ENCODE results near the gene IL23R. TPM values are rescaled to one million over a fixed set of nuclear protein-coding genes. Genes with fewer than 3 reads are reported as not detected.

The IL23R gene
- polyA plus RNA-seq, 1 of the 3 experiments (the other 2 are of a cell fraction), result not detected

DNA sequence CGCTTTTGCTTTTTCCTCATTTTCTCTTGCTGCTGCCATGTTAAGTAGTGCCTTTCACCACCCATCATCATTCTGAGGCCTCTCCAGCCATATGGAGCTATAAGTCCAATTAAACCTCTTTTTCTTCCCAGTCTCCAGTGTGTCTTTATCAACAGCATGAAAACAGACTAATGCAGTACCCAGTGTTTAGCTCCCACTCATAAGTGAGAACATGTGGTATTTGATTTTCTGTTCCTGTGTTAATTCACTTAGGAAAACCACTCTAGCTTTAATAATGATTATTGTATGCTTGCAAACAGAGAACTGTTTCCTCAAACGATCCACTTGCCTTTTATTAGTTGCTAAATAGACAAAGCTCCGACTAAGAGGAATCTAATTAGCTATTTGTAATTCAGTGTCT is 43.3 kb downstream of the IL23R start (continued):
- TF ChIP-seq REST (IDR thresholded peaks at IDR 0.05; ENCODE audit: low read depth, low read length), result no peak
- TF ChIP-seq YY1 (IDR thresholded peaks at IDR 0.05; ENCODE audit: low read depth), result no peak

GRCh38 chr1:67211589-67212563 is 45.6 kb downstream of the IL23R start:
- H3K4me3 ChIP-seq (ENCODE audit: low read depth in 2 of 2, low read length in 1 of 2), result no peak overlapping the region; a peak in 1 of 4 replicates
- H3K27ac ChIP-seq (ENCODE audit: low read depth in 2 of 2, low read length in 1 of 2), result no peak overlapping the region
- H3K4me2 ChIP-seq, result no peak overlapping the region
- TF ChIP-seq, protein P1, sequence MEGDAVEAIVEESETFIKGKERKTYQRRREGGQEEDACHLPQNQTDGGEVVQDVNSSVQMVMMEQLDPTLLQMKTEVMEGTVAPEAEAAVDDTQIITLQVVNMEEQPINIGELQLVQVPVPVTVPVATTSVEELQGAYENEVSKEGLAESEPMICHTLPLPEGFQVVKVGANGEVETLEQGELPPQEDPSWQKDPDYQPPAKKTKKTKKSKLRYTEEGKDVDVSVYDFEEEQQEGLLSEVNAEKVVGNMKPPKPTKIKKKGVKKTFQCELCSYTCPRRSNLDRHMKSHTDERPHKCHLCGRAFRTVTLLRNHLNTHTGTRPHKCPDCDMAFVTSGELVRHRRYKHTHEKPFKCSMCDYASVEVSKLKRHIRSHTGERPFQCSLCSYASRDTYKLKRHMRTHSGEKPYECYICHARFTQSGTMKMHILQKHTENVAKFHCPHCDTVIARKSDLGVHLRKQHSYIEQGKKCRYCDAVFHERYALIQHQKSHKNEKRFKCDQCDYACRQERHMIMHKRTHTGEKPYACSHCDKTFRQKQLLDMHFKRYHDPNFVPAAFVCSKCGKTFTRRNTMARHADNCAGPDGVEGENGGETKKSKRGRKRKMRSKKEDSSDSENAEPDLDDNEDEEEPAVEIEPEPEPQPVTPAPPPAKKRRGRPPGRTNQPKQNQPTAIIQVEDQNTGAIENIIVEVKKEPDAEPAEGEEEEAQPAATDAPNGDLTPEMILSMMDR (IDR thresholded peaks at IDR 0.05), result peak; percentile 77
- TF ChIP-seq RAD21 (IDR thresholded peaks at IDR 0.05; ENCODE audit: low read length) (peak; percentile 58), NFIC (IDR thresholded peaks at IDR 0.05; ENCODE audit: borderline replicate concordance) (no peak), SMC3 (IDR thresholded peaks at IDR 0.05; ENCODE audit: low read depth, low read length) (peak; percentile 51)
- H3K9me3 ChIP-seq, result no peaks in the 10 kb centered on the region
- H3K36me3 ChIP-seq (replicated peaks in 1 of 2; ENCODE audit: control insufficient read depth in 1 of 2, insufficient read depth in 2 of 2, low read length in 1 of 2), result no peaks in the 10 kb centered on the region
- no peaks in the 10 kb centered on the region for H3K27me3 ChIP-seq (ENCODE audit: insufficient read depth)
- no peak for DNase-seq
- H3K79me2 ChIP-seq (ENCODE audit: insufficient read depth), result no peaks in the 10 kb centered on the region
- CTCF ChIA-PET, result interaction anchor here (0.8 to 9.4 kb wide), 25 partner anchors 9 to 518 kb away, joined by 3 to 85 read pairs (median 5); partner anchors contain the start of gene SLC35D1
- no peaks in the 10 kb centered on the region for H4K20me1 ChIP-seq (ENCODE audit: insufficient read depth)
- peaks cover 3% of the 10 kb centered on the region for H3F3A ChIP-seq (replicated peaks; ENCODE audit: insufficient read depth)
- no peak overlapping the region for H2AFZ ChIP-seq (ENCODE audit: low read depth)
- POLR2A ChIA-PET, result no interaction called here
- H3K4me1 ChIP-seq (ENCODE audit: control insufficient read depth in 1 of 2, insufficient read depth in 2 of 2, low read depth in 1 of 2, low read length in 1 of 2), result no peaks in the 10 kb centered on the region; a peak in 2 of 4 replicates
- no peaks in the 10 kb centered on the region for H3K9me2 ChIP-seq
- WGBS (ENCODE audit: low lambda C conversion rate), result 48% methylated on average over 4 of the region's 4 CpGs
- H3K9ac ChIP-seq, result no peak overlapping the region

DNA sequence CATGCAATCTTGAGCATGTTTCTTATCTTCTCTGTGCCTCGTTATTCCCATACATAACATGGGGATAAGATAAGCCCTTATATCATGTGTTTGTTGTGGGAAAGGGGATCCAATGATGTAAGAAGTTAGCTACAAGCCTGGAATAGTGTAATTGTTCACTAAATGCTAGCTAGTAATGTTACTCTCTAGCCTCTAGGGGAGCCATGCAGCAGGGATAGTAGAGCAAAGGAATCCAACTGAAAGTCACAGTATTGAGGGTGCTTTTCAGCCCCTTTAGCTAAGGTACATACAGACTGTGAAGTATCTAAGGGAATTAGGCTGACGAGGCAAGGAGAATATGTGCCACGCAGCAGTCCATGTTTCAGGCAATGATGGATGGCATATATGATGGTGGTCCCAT is 46.9 kb downstream of the IL23R start:
- Histone ChIP-seq H3K36me3 (replicated peaks in 1 of 2; ENCODE audit: control insufficient read depth in 1 of 2, insufficient read depth in 2 of 2, low read length in 1 of 2) (no peaks in the 10 kb centered on the region), H3K4me1 (ENCODE audit: control insufficient read depth in 1 of 2, insufficient read depth in 2 of 2, low read depth in 1 of 2, low read length in 1 of 2) (no peaks in the 10 kb centered on the region; a peak in 2 of 4 replicates), H3K9ac (no peak overlapping the region), H4K20me1 (ENCODE audit: insufficient read depth) (no peaks in the 10 kb centered on the region), H2AFZ (ENCODE audit: low read depth) (no peak overlapping the region), H3K9me3 (no peaks in the 10 kb centered on the region), H3K4me3 (ENCODE audit: low read depth in 2 of 2, low read length in 1 of 2) (no peak overlapping the region), H3K79me2 (ENCODE audit: insufficient read depth) (no peaks in the 10 kb centered on the region), H3K4me2 (no peak overlapping the region), H3F3A (replicated peaks; ENCODE audit: insufficient read depth) (peaks cover 3% of the 10 kb centered on the region), H3K9me2 (no peaks in the 10 kb centered on the region), H3K27me3 (ENCODE audit: insufficient read depth) (no peaks in the 10 kb centered on the region), H3K27ac (ENCODE audit: low read depth in 2 of 2, low read length in 1 of 2) (no peak overlapping the region)
- DNase-seq, result peak; percentile 28
- POLR2A ChIA-PET, result no interaction called here
- 56% methylated on average over 3 of the region's 3 CpGs for WGBS (ENCODE audit: low lambda C conversion rate)
- CTCF ChIA-PET, result interaction anchor here (0.6 to 9.4 kb wide), 32 partner anchors 8 to 1350 kb away, joined by 3 to 85 read pairs (median 4); no protein-coding TSS in a partner anchor
- TF ChIP-seq, protein P1 (IDR thresholded peaks at IDR 0.05), result peak; percentile 65
- TF ChIP-seq RAD21 (IDR thresholded peaks at IDR 0.05; ENCODE audit: low read length), result peak; percentile 37
- TF ChIP-seq USF1 (IDR thresholded peaks at IDR 0.05; ENCODE audit: borderline replicate concordance, low read depth), result no peak
- TF ChIP-seq, protein P2, sequence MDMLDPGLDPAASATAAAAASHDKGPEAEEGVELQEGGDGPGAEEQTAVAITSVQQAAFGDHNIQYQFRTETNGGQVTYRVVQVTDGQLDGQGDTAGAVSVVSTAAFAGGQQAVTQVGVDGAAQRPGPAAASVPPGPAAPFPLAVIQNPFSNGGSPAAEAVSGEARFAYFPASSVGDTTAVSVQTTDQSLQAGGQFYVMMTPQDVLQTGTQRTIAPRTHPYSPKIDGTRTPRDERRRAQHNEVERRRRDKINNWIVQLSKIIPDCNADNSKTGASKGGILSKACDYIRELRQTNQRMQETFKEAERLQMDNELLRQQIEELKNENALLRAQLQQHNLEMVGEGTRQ (IDR thresholded peaks at IDR 0.05; ENCODE audit: borderline replicate concordance, low read depth, low read length), result no peak
- TF ChIP-seq MEF2A (IDR thresholded peaks at IDR 0.05; ENCODE audit: borderline replicate concordance, low read depth), result no peak
- no peak for TF ChIP-seq GABPA (IDR thresholded peaks at IDR 0.05; ENCODE audit: low read depth)
- TF ChIP-seq, protein P3, sequence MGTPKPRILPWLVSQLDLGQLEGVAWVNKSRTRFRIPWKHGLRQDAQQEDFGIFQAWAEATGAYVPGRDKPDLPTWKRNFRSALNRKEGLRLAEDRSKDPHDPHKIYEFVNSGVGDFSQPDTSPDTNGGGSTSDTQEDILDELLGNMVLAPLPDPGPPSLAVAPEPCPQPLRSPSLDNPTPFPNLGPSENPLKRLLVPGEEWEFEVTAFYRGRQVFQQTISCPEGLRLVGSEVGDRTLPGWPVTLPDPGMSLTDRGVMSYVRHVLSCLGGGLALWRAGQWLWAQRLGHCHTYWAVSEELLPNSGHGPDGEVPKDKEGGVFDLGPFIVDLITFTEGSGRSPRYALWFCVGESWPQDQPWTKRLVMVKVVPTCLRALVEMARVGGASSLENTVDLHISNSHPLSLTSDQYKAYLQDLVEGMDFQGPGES (IDR thresholded peaks at IDR 0.05; ENCODE audit: low read depth, low read length), result no peak

Data from SK-N-SH (cell line).